Transverse colon (tissue), 4 donors: Measurements from ENCODE around the gene MEF2A.

Source experiments
- EP300 ChIP-seq: sonication (generic); formaldehyde crosslinking; IDR thresholded peaks from one replicate; pipeline ENCODE4 v1.6.1; 2017; ENCODE audit warnings: antibody characterized with exemption, low read depth
- POLR2A ChIP-seq: fragments of 450-650 bp; IDR thresholded peaks from one replicate; pipeline ENCODE4 v1.6.1; 2016; ENCODE audit warnings: antibody characterized with exemption, mild to moderate bottlenecking, moderate library complexity
- POLR2AphosphoS5 ChIP-seq, 3 donors: sonication (generic); formaldehyde crosslinking; IDR thresholded peaks; one replicate each; pipeline ENCODE4 v1.6.1; 2016; ENCODE audit warnings: antibody characterized with exemption in 3 of 3
- TF ChIP-seq, protein P1 (sequence below), 5 experiments: fragments of 200-600 bp in 3 of 5; fragments of 450-650 bp in 2 of 5; sonication (generic) in 3 of 5; IDR thresholded peaks; 1 replicate in 2 of 5; 2 replicates in 3 of 5; pipeline ENCODE4 v1.5.1; 2016 to 2017; ENCODE audit warnings: antibody characterized with exemption in 5 of 5, inconsistent platforms in 3 of 5, mild to moderate bottlenecking in 2 of 5, moderate library complexity in 1 of 5

DNA sequence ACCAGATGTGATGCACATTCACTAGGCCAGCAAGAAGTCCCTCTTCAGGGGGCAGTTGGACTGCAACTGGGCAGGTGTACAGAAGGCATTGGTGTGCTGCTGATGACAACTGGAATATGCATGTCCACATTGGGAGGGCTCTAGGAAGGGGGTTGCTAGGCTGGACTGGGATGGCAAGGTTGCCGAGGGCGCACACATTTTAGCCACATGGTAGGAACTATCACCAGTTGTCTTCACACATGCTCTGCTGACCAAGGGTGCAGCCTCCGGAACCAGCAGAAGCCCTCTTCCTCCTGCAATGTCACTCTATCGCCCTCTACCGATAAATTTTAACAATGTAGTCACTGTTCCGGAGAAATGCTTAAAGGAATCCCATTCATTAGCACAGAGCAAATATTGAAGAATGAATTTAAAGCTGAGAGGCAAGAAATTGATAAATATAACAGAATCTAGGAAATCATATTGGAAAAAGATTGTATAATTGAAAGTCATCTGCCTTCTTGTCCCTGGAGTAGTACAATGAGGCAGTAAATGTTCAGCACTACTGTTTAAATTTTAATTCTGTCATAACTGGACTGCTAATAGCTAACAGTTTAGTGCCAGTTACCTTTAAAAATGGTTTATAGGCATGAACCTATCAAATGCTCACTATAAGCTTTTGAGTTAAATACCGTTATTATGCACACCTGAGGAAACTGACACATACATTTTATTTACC is 190.1 kb downstream of the MEF2A start:
- TF ChIP-seq POLR2A (no peak), POLR2AphosphoS5 (IDR thresholded peaks at IDR 0.05) (no peak), EP300 (no peak)
- TF ChIP-seq, protein P1, sequence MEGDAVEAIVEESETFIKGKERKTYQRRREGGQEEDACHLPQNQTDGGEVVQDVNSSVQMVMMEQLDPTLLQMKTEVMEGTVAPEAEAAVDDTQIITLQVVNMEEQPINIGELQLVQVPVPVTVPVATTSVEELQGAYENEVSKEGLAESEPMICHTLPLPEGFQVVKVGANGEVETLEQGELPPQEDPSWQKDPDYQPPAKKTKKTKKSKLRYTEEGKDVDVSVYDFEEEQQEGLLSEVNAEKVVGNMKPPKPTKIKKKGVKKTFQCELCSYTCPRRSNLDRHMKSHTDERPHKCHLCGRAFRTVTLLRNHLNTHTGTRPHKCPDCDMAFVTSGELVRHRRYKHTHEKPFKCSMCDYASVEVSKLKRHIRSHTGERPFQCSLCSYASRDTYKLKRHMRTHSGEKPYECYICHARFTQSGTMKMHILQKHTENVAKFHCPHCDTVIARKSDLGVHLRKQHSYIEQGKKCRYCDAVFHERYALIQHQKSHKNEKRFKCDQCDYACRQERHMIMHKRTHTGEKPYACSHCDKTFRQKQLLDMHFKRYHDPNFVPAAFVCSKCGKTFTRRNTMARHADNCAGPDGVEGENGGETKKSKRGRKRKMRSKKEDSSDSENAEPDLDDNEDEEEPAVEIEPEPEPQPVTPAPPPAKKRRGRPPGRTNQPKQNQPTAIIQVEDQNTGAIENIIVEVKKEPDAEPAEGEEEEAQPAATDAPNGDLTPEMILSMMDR (IDR thresholded peaks at IDR 0.05), result peak; percentile 67 to 85 (median 81)
